Measurements from ENCODE around the gene SIK3.

- TF ChIP-seq, protein P1, sequence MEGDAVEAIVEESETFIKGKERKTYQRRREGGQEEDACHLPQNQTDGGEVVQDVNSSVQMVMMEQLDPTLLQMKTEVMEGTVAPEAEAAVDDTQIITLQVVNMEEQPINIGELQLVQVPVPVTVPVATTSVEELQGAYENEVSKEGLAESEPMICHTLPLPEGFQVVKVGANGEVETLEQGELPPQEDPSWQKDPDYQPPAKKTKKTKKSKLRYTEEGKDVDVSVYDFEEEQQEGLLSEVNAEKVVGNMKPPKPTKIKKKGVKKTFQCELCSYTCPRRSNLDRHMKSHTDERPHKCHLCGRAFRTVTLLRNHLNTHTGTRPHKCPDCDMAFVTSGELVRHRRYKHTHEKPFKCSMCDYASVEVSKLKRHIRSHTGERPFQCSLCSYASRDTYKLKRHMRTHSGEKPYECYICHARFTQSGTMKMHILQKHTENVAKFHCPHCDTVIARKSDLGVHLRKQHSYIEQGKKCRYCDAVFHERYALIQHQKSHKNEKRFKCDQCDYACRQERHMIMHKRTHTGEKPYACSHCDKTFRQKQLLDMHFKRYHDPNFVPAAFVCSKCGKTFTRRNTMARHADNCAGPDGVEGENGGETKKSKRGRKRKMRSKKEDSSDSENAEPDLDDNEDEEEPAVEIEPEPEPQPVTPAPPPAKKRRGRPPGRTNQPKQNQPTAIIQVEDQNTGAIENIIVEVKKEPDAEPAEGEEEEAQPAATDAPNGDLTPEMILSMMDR (IDR thresholded peaks at IDR 0.05) = no peak
- no peak for TF ChIP-seq EP300 (IDR thresholded peaks at IDR 0.05)
Measured at GRCh38 chr11:116793772-116794097, 304.5 kb downstream of the SIK3 start.

All from gastroesophageal sphincter (tissue), 3 donors.